NCI-H1417 (cell line): ENCODE results near the gene BTG2.

Experiments used
- DNase-seq, 3 experiments: peaks; one replicate each; lab custom pipeline; 2025; lab: John Stamatoyannopoulos, UW

Gene BTG2

GRCh38 chr1:203317429-203318228 is 12.3 kb downstream of the BTG2 start:
- peak in 1 of 3 experiments; percentile 27 for DNase-seq

- no peak for DNase-seq
Measured at GRCh38 chr1:203318229-203318517, 12.9 kb downstream of the BTG2 start.

- DNase-seq = peak; percentile 94 to 99 (median 99)
Measured at GRCh38 chr1:203320591-203321272, 15.4 kb downstream of the BTG2 start.

GRCh38 chr1:203321273-203322052 is 16.1 kb downstream of the BTG2 start:
- no peak for DNase-seq

- peak; percentile 17 to 80 (median 73) for DNase-seq
Measured at GRCh38 chr1:203322500-203323179, 17.3 kb downstream of the BTG2 start.

GRCh38 chr1:203323587-203323986 is 18.3 kb downstream of the BTG2 start:
- no peak for DNase-seq

GRCh38 chr1:203324105-203325025 is 19.0 kb downstream of the BTG2 start:
- DNase-seq = peak in 1 of 3 experiments; percentile 97

GRCh38 chr1:203325026-203325417 is 19.7 kb downstream of the BTG2 start:
- peak; percentile 77 to 83 (median 78) for DNase-seq

- DNase-seq = peak; percentile 77 to 87 (median 78)
Measured at GRCh38 chr1:203325418-203326091, 20.2 kb downstream of the BTG2 start.

GRCh38 chr1:203326830-203327683 is 21.7 kb downstream of the BTG2 start:
- DNase-seq = peak; percentile 94 to 99 (median 98)

GRCh38 chr1:203327684-203328457 is 22.6 kb downstream of the BTG2 start:
- peak in 2 of 3 experiments; percentile 95 for DNase-seq

GRCh38 chr1:203328714-203329122 is 23.4 kb downstream of the BTG2 start:
- DNase-seq = peak; percentile 54 to 91 (median 75)

GRCh38 chr1:203331224-203331623 is 25.9 kb downstream of the BTG2 start:
- DNase-seq = no peak

- DNase-seq = no peak
Measured at GRCh38 chr1:203335503-203335902, 30.2 kb downstream of the BTG2 start.

- DNase-seq = no peak
Measured at GRCh38 chr1:203336097-203336496, 30.8 kb downstream of the BTG2 start.

GRCh38 chr1:203338335-203339036 is 33.2 kb downstream of the BTG2 start:
- peak; percentile 19 to 83 (median 77) for DNase-seq

- peak; percentile 77 to 96 (median 95) for DNase-seq
Measured at GRCh38 chr1:203340112-203340790, 34.9 kb downstream of the BTG2 start.
